ENCODE data around the gene RHOC. TPM values are rescaled to one million over a fixed set of nuclear protein-coding genes. Genes with fewer than 3 reads are reported as not detected.

The RHOC gene
- total and polyA plus RNA-seq, 2 donors (not counting 1 experiment from before 2014, with no cell fraction given): 21.0 to 28.3 TPM

GRCh38 chr1:112723511-112723839, 16.5 kb upstream of the RHOC start:
- Histone ChIP-seq H3K9me3 (ENCODE audit: control extremely low read depth in 1 of 3, control insufficient read depth in 2 of 3, insufficient read depth in 1 of 3, low read length in 2 of 3) (no peaks in the 10 kb centered on the region), H3K4me2 (replicated peaks; ENCODE audit: low read depth, low read length, poor library complexity, severe bottlenecking) (no peak overlapping the region), H3K4me3 (ENCODE audit: control extremely low read depth in 1 of 5, extremely low read depth in 1 of 5, insufficient read depth in 1 of 5, low read depth in 2 of 5, low read length in 4 of 5) (no peak overlapping the region), H3K27me3 (replicated peaks in 1 of 4; ENCODE audit: control extremely low read depth in 1 of 4, control insufficient read depth in 3 of 4, insufficient read depth in 4 of 4, low read length in 3 of 4) (peaks cover 0 to 21% (median 12%) of the 10 kb centered on the region in 4 experiments), H2AFZ (ENCODE audit: insufficient read depth, low read depth, low read length, poor library complexity, severe bottlenecking) (no peak overlapping the region), H3K9ac (ENCODE audit: low read length) (no peak overlapping the region), H3K27ac (ENCODE audit: low read length in 2 of 2) (no peak overlapping the region), H3K79me2 (ENCODE audit: control insufficient read depth, insufficient read depth, low read length) (no peaks in the 10 kb centered on the region), H4K20me1 (ENCODE audit: control insufficient read depth, insufficient read depth, low read length, poor library complexity, severe bottlenecking) (no peaks in the 10 kb centered on the region), H3K36me3 (replicated peaks in 1 of 2; ENCODE audit: control extremely low read depth in 1 of 2, control insufficient read depth in 1 of 2, extremely low read depth in 1 of 2, insufficient read depth in 2 of 2, low read length in 1 of 2) (no peaks in the 10 kb centered on the region), H3K4me1 (ENCODE audit: control insufficient read depth in 2 of 2, insufficient read depth in 2 of 2, low read length in 2 of 2) (peaks cover 7 to 13% of the 10 kb centered on the region in 2 donors)
- TF ChIP-seq EZH2 (IDR thresholded peaks at IDR 0.05; ENCODE audit: borderline replicate concordance, insufficient read depth, low read depth, low read length, poor library complexity, severe bottlenecking) (no peak), CTCF (IDR thresholded peaks at IDR 0.05) (no peak)
- ChIA-PET POLR2A (no interaction called here), CTCF (interaction anchor here (0.9 kb wide), 1 partner anchor 14 kb away, joined by 4 read pairs; no protein-coding TSS in a partner anchor)
- H3K4me3 Mint-ChIP-seq: no peak overlapping the region
- no peaks in the 10 kb centered on the region for H3K9me3 Mint-ChIP-seq (ENCODE audit: insufficient read depth)
- WGBS (ENCODE audit: insufficient coverage): 75% methylated on average over 6 of the region's 8 CpGs
- intact Hi-C loops (cut with micrococcal nuclease): no loop called here
- H3K27me3 Mint-ChIP-seq: peaks cover 35% of the 10 kb centered on the region
- H3K4me1 Mint-ChIP-seq: peaks cover 14% of the 10 kb centered on the region
- no peak overlapping the region for H3K27ac Mint-ChIP-seq
- ATAC-seq (ENCODE audit: low read depth) (no peak), DNase-seq (no peak)

DNA sequence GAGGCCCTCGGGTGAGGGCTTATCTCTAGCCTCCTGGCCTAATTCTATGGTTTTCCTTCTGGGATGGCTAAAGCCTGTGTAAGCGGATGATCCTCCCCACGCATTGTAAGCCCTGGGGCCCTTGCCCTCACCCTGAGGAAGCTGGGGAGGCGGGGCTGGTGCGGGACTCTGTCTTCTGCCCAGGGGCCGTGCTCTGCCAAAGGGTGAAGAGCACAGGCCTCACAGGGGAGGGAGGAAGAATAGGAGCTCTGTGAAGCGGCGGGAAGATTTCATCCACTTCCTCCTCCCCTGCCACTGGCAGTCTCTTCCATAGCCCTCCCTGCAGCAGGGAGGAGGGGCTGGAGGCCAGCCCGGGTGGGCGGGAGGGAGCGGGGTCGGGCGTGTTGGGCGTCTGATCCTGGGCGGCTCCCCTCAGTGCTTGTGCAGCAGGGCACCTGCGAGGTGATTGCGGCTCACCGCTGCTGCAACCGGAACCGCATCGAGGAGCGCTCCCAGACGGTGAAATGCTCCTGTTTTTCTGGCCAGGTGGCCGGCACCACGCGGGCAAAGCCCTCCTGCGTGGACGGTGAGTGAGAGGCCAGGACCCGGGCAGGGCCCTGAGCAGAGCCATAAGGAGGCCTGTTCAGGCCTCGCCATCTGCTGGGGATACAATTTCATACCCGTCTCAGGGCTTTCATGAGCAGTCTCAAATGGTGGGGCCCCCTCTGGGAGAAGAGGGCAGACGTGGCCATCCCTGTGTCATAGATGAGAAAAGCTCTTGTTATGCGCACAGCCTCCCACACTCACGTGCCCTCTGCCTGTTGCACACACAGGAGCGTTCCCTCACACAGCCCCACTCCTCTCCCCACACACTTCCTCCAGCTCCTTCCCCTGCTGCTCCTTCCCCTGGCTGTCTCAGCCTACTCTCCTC, 15.9 kb upstream of the RHOC start:
- Histone ChIP-seq H4K20me1 (ENCODE audit: control insufficient read depth, insufficient read depth, low read length, poor library complexity, severe bottlenecking) (no peaks in the 10 kb centered on the region), H3K27ac (ENCODE audit: low read length in 2 of 2) (no peak overlapping the region), H3K9ac (ENCODE audit: low read length) (no peak overlapping the region), H3K36me3 (replicated peaks in 1 of 2; ENCODE audit: control extremely low read depth in 1 of 2, control insufficient read depth in 1 of 2, extremely low read depth in 1 of 2, insufficient read depth in 2 of 2, low read length in 1 of 2) (no peaks in the 10 kb centered on the region), H3K4me1 (ENCODE audit: control insufficient read depth in 2 of 2, insufficient read depth in 2 of 2, low read length in 2 of 2) (peaks cover 8 to 18% of the 10 kb centered on the region in 2 donors), H3K27me3 (replicated peaks in 1 of 4; ENCODE audit: control extremely low read depth in 1 of 4, control insufficient read depth in 3 of 4, insufficient read depth in 4 of 4, low read length in 3 of 4) (peaks cover 0 to 22% (median 12%) of the 10 kb centered on the region in 4 experiments), H2AFZ (ENCODE audit: insufficient read depth, low read depth, low read length, poor library complexity, severe bottlenecking) (peak overlapping the region; percentile 16), H3K4me2 (replicated peaks; ENCODE audit: low read depth, low read length, poor library complexity, severe bottlenecking) (peak overlapping the region; percentile 19), H3K9me3 (ENCODE audit: control extremely low read depth in 1 of 3, control insufficient read depth in 2 of 3, insufficient read depth in 1 of 3, low read length in 2 of 3) (no peaks in the 10 kb centered on the region), H3K79me2 (ENCODE audit: control insufficient read depth, insufficient read depth, low read length) (no peaks in the 10 kb centered on the region), H3K4me3 (ENCODE audit: control extremely low read depth in 1 of 5, extremely low read depth in 1 of 5, insufficient read depth in 1 of 5, low read depth in 2 of 5, low read length in 4 of 5) (no peak overlapping the region)
- Mint-ChIP-seq H3K9me3 (ENCODE audit: insufficient read depth) (no peaks in the 10 kb centered on the region), H3K4me1 (peaks cover 14% of the 10 kb centered on the region), H3K4me3 (no peak overlapping the region), H3K27me3 (peaks cover 36% of the 10 kb centered on the region), H3K27ac (no peak overlapping the region)
- ATAC-seq (ENCODE audit: low read depth): no peak
- intact Hi-C loops (cut with micrococcal nuclease): no loop called here
- ChIA-PET CTCF (interaction anchor here (1.2 to 9.7 kb wide), 2 partner anchors 319 to 351 kb away, joined by 3 to 109 read pairs; partner anchors contain the start of gene LRIG2), POLR2A (no interaction called here)
- DNase-seq: peak; percentile 20
- TF ChIP-seq EZH2 (IDR thresholded peaks at IDR 0.05; ENCODE audit: borderline replicate concordance, insufficient read depth, low read depth, low read length, poor library complexity, severe bottlenecking) (no peak), CTCF (IDR thresholded peaks at IDR 0.05) (no peak)
- WGBS (ENCODE audit: insufficient coverage): 26% methylated on average over 32 of the region's 35 CpGs

Data from B cell (primary cell).